Endothelial cell of umbilical vein (primary cell): ENCODE data around the gene GRAMD2B. TPM values are rescaled to one million over a fixed set of nuclear protein-coding genes. Genes with fewer than 3 reads are reported as not detected.

Source experiments
- BruUV-seq: library from RNA; stranded (reverse); fragments of 400-500 nt; replicated peaks from 2 replicates; lab custom pipeline; 2021; lab: Mats Ljungman, UMichigan
- CTCF ChIA-PET: fragments of 300-600, 350-600 bp; sonication (Branson Sonifier 250); formaldehyde crosslinking; loops from one replicate; lab custom pipeline; 2021; ENCODE audit warnings: antibody characterized with exemption, inconsistent platforms; lab: Charles Lee
- POLR2A ChIA-PET: fragments of 300-600, 350-600 bp; sonication (Branson Sonifier 250); formaldehyde crosslinking; loops from one replicate; lab custom pipeline; 2021; ENCODE audit warnings: antibody characterized with exemption, inconsistent platforms; lab: Charles Lee
- DNase-seq: peaks from one replicate; pipeline ENCODE4 v3.0.0-alpha.2; 2011; ENCODE audit warnings: low read depth, low spot score
- FAIRE-seq: peaks from 2 replicates; lab custom pipeline; 2011; peaks lifted over from hg19 to GRCh38; lab: Jason Lieb, UNC
- H2AFZ ChIP-seq: 2 replicates; pipeline ENCODE4 v1.6.0; 2012; ENCODE audit warnings: low read depth, low read length, control low read depth, inconsistent platforms
- H3K27ac ChIP-seq: 2 replicates; pipeline ENCODE4 v1.5.1; 2011; ENCODE audit warnings: low read depth, mild to moderate bottlenecking, control low read depth, low read length, moderate library complexity; ENCODE audit not compliant: insufficient read depth
- H3K27me3 ChIP-seq, 2 experiments: 2 replicates each; pipeline versions ENCODE4 v1.6.0 to v1.6.1; 2011; ENCODE audit warnings: low read length in 2 of 2, mixed read lengths in 1 of 2; ENCODE audit not compliant: control insufficient read depth in 2 of 2, insufficient read depth in 2 of 2
- H3K36me3 ChIP-seq, 2 experiments: 2 replicates in 1 of 2; 3 replicates in 1 of 2; pipeline ENCODE4 v1.5.1; 2011; ENCODE audit warnings: low read length in 2 of 2, mild to moderate bottlenecking in 1 of 2, moderate library complexity in 1 of 2; ENCODE audit not compliant: control insufficient read depth in 2 of 2, insufficient read depth in 2 of 2; ENCODE audit errors: extremely low read depth in 1 of 2
- H3K4me1 ChIP-seq: 3 replicates; pipeline ENCODE4 v1.5.1; 2011; ENCODE audit warnings: mild to moderate bottlenecking, low read length; ENCODE audit not compliant: control insufficient read depth, insufficient read depth; ENCODE audit errors: extremely low read depth
- H3K4me2 ChIP-seq: 2 replicates; pipeline ENCODE4 v1.6.1; 2011; ENCODE audit warnings: low read length, control low read depth, mixed read lengths; ENCODE audit not compliant: insufficient read depth
- H3K4me3 ChIP-seq, 3 experiments: fragments of 200-600 bp in 1 of 3; sonication (generic), shearing (Covaris generic) in 1 of 3; replicated peaks in 1 of 3; 2 replicates each; pipeline ENCODE4 v1.5.1; 2011 to 2016; ENCODE audit warnings: control low read depth in 3 of 3, low read length in 3 of 3, mild to moderate bottlenecking in 2 of 3, inconsistent platforms in 1 of 3, low read depth in 1 of 3, moderate library complexity in 1 of 3; ENCODE audit not compliant: insufficient read depth in 1 of 3
- H3K79me2 ChIP-seq: 2 replicates; pipeline ENCODE4 v1.6.0; 2012; ENCODE audit warnings: low read length, inconsistent platforms; ENCODE audit not compliant: control insufficient read depth, insufficient read depth
- H3K9ac ChIP-seq: replicated peaks from 2 replicates; pipeline ENCODE3; 2011; ENCODE audit warnings: low read length, control low read depth; ENCODE audit not compliant: insufficient read depth; ENCODE audit errors: extremely low read depth
- H3K9me1 ChIP-seq: replicated peaks from 3 replicates; pipeline ENCODE4 v1.6.0; 2011; ENCODE audit warnings: mild to moderate bottlenecking, low read length; ENCODE audit not compliant: control insufficient read depth, insufficient read depth; ENCODE audit errors: extremely low read depth
- H3K9me3 ChIP-seq: replicated peaks from 2 replicates; pipeline ENCODE4 v1.5.1; 2012; ENCODE audit warnings: low read length, inconsistent platforms; ENCODE audit not compliant: control insufficient read depth, insufficient read depth
- H4K20me1 ChIP-seq: replicated peaks from 2 replicates; pipeline ENCODE3; 2011; ENCODE audit warnings: mild to moderate bottlenecking, low read length; ENCODE audit not compliant: control insufficient read depth, insufficient read depth; ENCODE audit errors: extremely low read depth
- EZH2 ChIP-seq: IDR thresholded peaks from 2 replicates; pipeline ENCODE4 v1.6.1; 2012; ENCODE audit warnings: borderline replicate concordance, low read depth, mild to moderate bottlenecking, moderate library complexity, low read length, inconsistent platforms; ENCODE audit not compliant: severe bottlenecking
- FOS ChIP-seq: IDR thresholded peaks from 2 replicates; pipeline ENCODE4 v1.6.1; 2011; ENCODE audit warnings: mild to moderate bottlenecking, low read length, moderate library complexity, borderline replicate concordance; ENCODE audit not compliant: insufficient read depth
- GATA2 ChIP-seq: IDR thresholded peaks from 2 replicates; pipeline ENCODE4 v1.7.0; 2011; ENCODE audit warnings: low read depth, mild to moderate bottlenecking, moderate library complexity, mixed read lengths, low read length; ENCODE audit not compliant: insufficient read length, insufficient read depth
- JUN ChIP-seq: IDR thresholded peaks from 2 replicates; pipeline ENCODE4 v1.6.1; 2011; ENCODE audit warnings: borderline replicate concordance, low read depth; ENCODE audit not compliant: insufficient read length, insufficient read depth
- MYC ChIP-seq: IDR thresholded peaks from one replicate; pipeline ENCODE4 v1.6.1; 2011; ENCODE audit warnings: mild to moderate bottlenecking, low read depth, low read length
- POLR2A ChIP-seq: IDR thresholded peaks from 2 replicates; pipeline ENCODE4 v1.6.1; 2012; ENCODE audit warnings: low read depth, mild to moderate bottlenecking, control low read depth, low read length
- POLR2AphosphoS5 ChIP-seq: IDR thresholded peaks from 2 replicates; pipeline ENCODE4 v1.6.1; 2012; ENCODE audit warnings: low read depth, mild to moderate bottlenecking, control low read depth, low read length, moderate library complexity; ENCODE audit not compliant: insufficient read depth
- dilution Hi-C: fragments of 300-500 bp; cut with MboI; formaldehyde crosslinking; loops from one replicate; pipeline ENCODE4 v1.15.0; 2019; ENCODE audit warnings: low sequenced_read_pairs; ENCODE audit not compliant: extremely low pct_ligation_motif_present
- intact Hi-C: fragments of 100-400 bp; cut with micrococcal nuclease; formaldehyde crosslinking; loops from one replicate; pipeline ENCODE4 v1.10.0; 2022
- polyA plus RNA-seq, 4 experiments: library from polyadenylated mRNA; depleted of rRNA in 3 of 4; stranded (reverse) in 3 of 4; unstranded in 1 of 4; fragments of >200 nt; gene quantifications; 2 replicates each; pipeline versions ENCODE4 v1.2.1 to v1.2.3, GENCODE V29; 2011 to 2012; ENCODE audit warnings: missing spikeins in 1 of 4
- total RNA-seq: library from RNA; stranded (reverse); gene quantifications from 2 replicates; pipeline ENCODE4 v1.2.3, GENCODE V29; 2021
- TF ChIP-seq, protein P1 (sequence below): IDR thresholded peaks from 2 replicates; pipeline ENCODE4 v1.6.1; 2011; ENCODE audit not compliant: insufficient read depth, insufficient read length
- TF ChIP-seq, protein P2 (sequence below), 2 donors: IDR thresholded peaks; 1 replicate in 1 of 2; 2 replicates in 1 of 2; pipeline ENCODE4 v1.5.1; 2011; ENCODE audit warnings: low read length in 2 of 2, mild to moderate bottlenecking in 2 of 2, moderate library complexity in 2 of 2, control low read depth in 1 of 2, inconsistent platforms in 1 of 2, low read depth in 1 of 2; ENCODE audit not compliant: insufficient read depth in 1 of 2; ENCODE audit errors: extremely low read depth in 1 of 2

GRAMD2B gene
- total and polyA plus RNA-seq, 2 donors (not counting 3 experiments of a cell fraction or from before 2014, with no cell fraction given): 2.0 to 5.5 TPM

DNA sequence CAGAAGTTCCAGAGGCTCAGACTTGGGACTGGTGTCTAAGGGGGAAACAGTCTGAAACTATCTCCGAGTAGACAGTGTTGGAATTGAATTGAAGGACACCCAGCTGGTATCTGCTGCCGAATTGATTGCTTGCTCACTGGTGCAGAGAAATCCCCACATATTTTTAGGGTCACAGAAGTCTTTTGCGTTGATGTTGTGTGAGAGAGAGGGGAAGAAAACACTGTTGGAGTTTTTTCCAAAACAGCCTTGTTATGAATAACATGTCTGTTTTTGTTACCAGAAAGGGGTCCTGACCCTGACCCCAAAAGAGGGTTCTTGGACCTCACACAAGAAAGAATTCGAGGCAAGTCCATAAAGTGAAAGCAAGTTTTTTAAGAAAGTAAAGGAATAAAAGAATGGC, 90.5 kb downstream of the GRAMD2B start:
- no peaks in the 10 kb centered on the region for H4K20me1 ChIP-seq
- no TSS peak for BruUV-seq
- peaks cover 8% of the 10 kb centered on the region for H3K4me1 ChIP-seq
- no peak overlapping the region for H3K4me2 ChIP-seq
- no peaks in the 10 kb centered on the region for H3K9me1 ChIP-seq
- CTCF ChIA-PET: interaction anchor here (3.6 kb wide), 1 partner anchor 14 kb away, joined by 12 read pairs; no protein-coding TSS in a partner anchor
- H2AFZ ChIP-seq: no peak overlapping the region
- no peaks in the 10 kb centered on the region for H3K36me3 ChIP-seq
- dilution Hi-C loops: no loop called here
- no peaks in the 10 kb centered on the region for H3K9me3 ChIP-seq
- H3K4me3 ChIP-seq: no peak overlapping the region
- H3K9ac ChIP-seq: no peak overlapping the region
- no peaks in the 10 kb centered on the region for H3K79me2 ChIP-seq
- intact Hi-C loops: no loop called here
- POLR2A ChIA-PET: no interaction called here
- no peak overlapping the region for H3K27ac ChIP-seq
- FAIRE-seq (no peak), DNase-seq (no peak)
- TF ChIP-seq POLR2AphosphoS5 (no peak), FOS (no peak), JUN (no peak), GATA2 (no peak), EZH2 (no peak), POLR2A (no peak), MYC (no peak)
- TF ChIP-seq, protein P1, sequence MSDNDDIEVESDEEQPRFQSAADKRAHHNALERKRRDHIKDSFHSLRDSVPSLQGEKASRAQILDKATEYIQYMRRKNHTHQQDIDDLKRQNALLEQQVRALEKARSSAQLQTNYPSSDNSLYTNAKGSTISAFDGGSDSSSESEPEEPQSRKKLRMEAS: no peak
- TF ChIP-seq, protein P2, sequence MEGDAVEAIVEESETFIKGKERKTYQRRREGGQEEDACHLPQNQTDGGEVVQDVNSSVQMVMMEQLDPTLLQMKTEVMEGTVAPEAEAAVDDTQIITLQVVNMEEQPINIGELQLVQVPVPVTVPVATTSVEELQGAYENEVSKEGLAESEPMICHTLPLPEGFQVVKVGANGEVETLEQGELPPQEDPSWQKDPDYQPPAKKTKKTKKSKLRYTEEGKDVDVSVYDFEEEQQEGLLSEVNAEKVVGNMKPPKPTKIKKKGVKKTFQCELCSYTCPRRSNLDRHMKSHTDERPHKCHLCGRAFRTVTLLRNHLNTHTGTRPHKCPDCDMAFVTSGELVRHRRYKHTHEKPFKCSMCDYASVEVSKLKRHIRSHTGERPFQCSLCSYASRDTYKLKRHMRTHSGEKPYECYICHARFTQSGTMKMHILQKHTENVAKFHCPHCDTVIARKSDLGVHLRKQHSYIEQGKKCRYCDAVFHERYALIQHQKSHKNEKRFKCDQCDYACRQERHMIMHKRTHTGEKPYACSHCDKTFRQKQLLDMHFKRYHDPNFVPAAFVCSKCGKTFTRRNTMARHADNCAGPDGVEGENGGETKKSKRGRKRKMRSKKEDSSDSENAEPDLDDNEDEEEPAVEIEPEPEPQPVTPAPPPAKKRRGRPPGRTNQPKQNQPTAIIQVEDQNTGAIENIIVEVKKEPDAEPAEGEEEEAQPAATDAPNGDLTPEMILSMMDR (IDR thresholded peaks at IDR 0.05; ENCODE audit: extremely low read depth in 1 of 2, insufficient read depth in 1 of 2, low read depth in 1 of 2, low read length in 2 of 2): no peak
- no peaks in the 10 kb centered on the region for H3K27me3 ChIP-seq
